K562 (cell line): ENCODE results near the gene ZNF792. TPM values are rescaled to one million over a fixed set of nuclear protein-coding genes. Genes with fewer than 3 reads are reported as not detected.
A peak's percentile ranks its signal among the peaks of the same experiment; 100 is the strongest.

ENCODE experiments used
- CAMTA2 ChIP-seq: fragments of 250-450 bp; sonication (Bioruptor Pico); conservative IDR thresholded peaks from 2 replicates; pipeline ENCODE4 v1.5.1; 2022
- ERF ChIP-seq: fragments of 450-650 bp; formaldehyde crosslinking; IDR thresholded peaks from 2 replicates; pipeline ENCODE4 v1.4.0; 2020; ENCODE audit warnings: mild to moderate bottlenecking, mixed read lengths
- FIP1L1 ChIP-seq: fragments of 200-400 bp; formaldehyde crosslinking; IDR thresholded peaks from 2 replicates; pipeline ENCODE4 v1.6.1; 2018; ENCODE audit warnings: mild to moderate bottlenecking, low read depth, low read length; ENCODE audit not compliant: poor library complexity, severe bottlenecking
- HDGF ChIP-seq: fragments of 450-650 bp; IDR thresholded peaks from 2 replicates; pipeline ENCODE4 v1.6.1; 2016
- HINFP ChIP-seq: fragments of 450-650 bp; conservative IDR thresholded peaks from 2 replicates; pipeline ENCODE4 v1.6.1; 2016; ENCODE audit warnings: missing genetic modification characterization, low read depth, mild to moderate bottlenecking, control low read depth, missing compliant biosample characterization
- HMGN3 ChIP-seq: IDR thresholded peaks from 2 replicates; pipeline ENCODE4 v1.6.1; 2011; ENCODE audit warnings: borderline replicate concordance, low read depth, mild to moderate bottlenecking, mixed read lengths, low read length; ENCODE audit not compliant: insufficient read length; ENCODE audit errors: extremely low read depth
- HNRNPL ChIP-seq: fragments of 200-400 bp; formaldehyde crosslinking; IDR thresholded peaks from 2 replicates; pipeline ENCODE4 v1.6.1; 2017; ENCODE audit warnings: low read depth, mild to moderate bottlenecking, low read length
- KDM5B ChIP-seq: fragments of 200-600 bp; sonication (generic); IDR thresholded peaks from 2 replicates; pipeline ENCODE4 v1.6.1; 2012; ENCODE audit warnings: low read depth, mild to moderate bottlenecking, moderate library complexity, low read length, control low read depth, inconsistent platforms; ENCODE audit not compliant: insufficient replicate concordance
- KLF13 ChIP-seq: fragments of 450-650 bp; IDR thresholded peaks from 2 replicates; pipeline ENCODE4 v1.6.1; 2016; ENCODE audit warnings: missing genetic modification characterization, low read depth, mild to moderate bottlenecking, missing compliant biosample characterization, moderate library complexity, borderline replicate concordance
- NCOA6 ChIP-seq: fragments of 450-650 bp; IDR thresholded peaks from 2 replicates; pipeline ENCODE4 v1.6.1; 2017; ENCODE audit warnings: mild to moderate bottlenecking
- PHTF2 ChIP-seq: fragments of 250-450 bp; sonication (Bioruptor Pico); IDR thresholded peaks from 2 replicates; pipeline ENCODE4 v1.5.0; 2021; ENCODE audit warnings: mild to moderate bottlenecking
- POLR2G ChIP-seq: fragments of 200-400 bp; formaldehyde crosslinking; IDR thresholded peaks from 2 replicates; pipeline ENCODE4 v1.6.1; 2017; ENCODE audit warnings: low read depth, mild to moderate bottlenecking, antibody characterized with exemption, low read length, moderate library complexity
- PRPF4 ChIP-seq: fragments of 200-400 bp; formaldehyde crosslinking; IDR thresholded peaks from one replicate; pipeline ENCODE4 v1.6.1; 2017; ENCODE audit warnings: low read length, low read depth, mild to moderate bottlenecking; ENCODE audit not compliant: insufficient read depth, poor library complexity, severe bottlenecking
- SPI1 ChIP-seq: IDR thresholded peaks from 2 replicates; pipeline ENCODE4 v1.6.1; 2011; ENCODE audit warnings: low read depth, low read length, control low read depth, borderline replicate concordance
- TAF7 ChIP-seq: fragments of 450-650 bp; IDR thresholded peaks from 2 replicates; pipeline ENCODE4 v1.6.1; 2016; ENCODE audit warnings: missing genetic modification characterization, missing compliant biosample characterization
- TCF3 ChIP-seq: sonication (generic); formaldehyde crosslinking; IDR thresholded peaks from 2 replicates; pipeline ENCODE4 v1.4.0; 2020; ENCODE audit warnings: mild to moderate bottlenecking, missing genetic modification reagents
- U2AF1 ChIP-seq: fragments of 200-400 bp; formaldehyde crosslinking; optimal IDR thresholded peaks from 2 replicates; pipeline ENCODE3; 2017; ENCODE audit warnings: mild to moderate bottlenecking, low read depth, low read length, moderate library complexity
- ZFP36 ChIP-seq: fragments of 150-350 bp; IDR thresholded peaks from 2 replicates; pipeline ENCODE4 v1.6.1; 2018; ENCODE audit warnings: low read length, low read depth; ENCODE audit not compliant: partially characterized antibody
- ZMIZ1 ChIP-seq, 2 experiments: fragments of 150-350 bp in 1 of 2; IDR thresholded peaks; 2 replicates each; pipeline ENCODE4 v1.6.1; 2012 to 2016; ENCODE audit warnings: low read depth in 2 of 2, low read length in 2 of 2, mild to moderate bottlenecking in 1 of 2, moderate library complexity in 1 of 2
- ZNF133 ChIP-seq: fragments of 250-450 bp; sonication (Bioruptor Pico); IDR thresholded peaks from 2 replicates; pipeline ENCODE4 v1.4.0; 2020; ENCODE audit warnings: mild to moderate bottlenecking
- ZNF212 ChIP-seq: fragments of 450-650 bp; formaldehyde crosslinking; IDR thresholded peaks from 2 replicates; pipeline ENCODE4 v1.4.0; 2020; ENCODE audit warnings: mild to moderate bottlenecking
- ZNF24 ChIP-seq: fragments of 450-650 bp; IDR thresholded peaks from 2 replicates; pipeline ENCODE4 v1.6.1; 2016
- polyA plus RNA-seq, 8 experiments: library from polyadenylated mRNA; depleted of rRNA in 4 of 8; stranded (reverse) in 5 of 8; unstranded in 3 of 8; fragments of >200 nt; fragmentation: Nextera tagmentation in 2 of 8; fragmentation: Illumina TruSeq in 1 of 8; extraction: Ambion mirVana in 2 of 8; extraction: Trizol in 1 of 8; gene quantifications; 2 replicates each; pipeline versions ENCODE4 v1.2.1 to v1.2.3, GENCODE V29; 2011 to 2014; ENCODE audit warnings: inconsistent platforms in 1 of 8, missing spikeins in 1 of 8
- total RNA-seq, 7 experiments: library from RNA; depleted of rRNA in 6 of 7; stranded (reverse); fragments of >200 nt in 6 of 7; fragmentation: Illumina TruSeq in 2 of 7; extraction: Trizol in 2 of 7; gene quantifications; 2 replicates each; pipeline versions ENCODE4 v1.2.1 to v1.2.3, GENCODE V29; 2011 to 2021; ENCODE audit warnings: low replicate concordance in 1 of 7
- TF ChIP-seq, protein P1 (sequence below): fragments of 250-450 bp; sonication (Bioruptor Pico); IDR thresholded peaks from 2 replicates; pipeline ENCODE4 v1.9.0; 2021; ENCODE audit warnings: mild to moderate bottlenecking, inconsistent platforms

The ZNF792 gene
- total and polyA plus RNA-seq, 9 of the 15 experiments (the other 6 are each of a cell fraction or from before 2014, with no cell fraction given): 3.3 to 16.5 (median 10.4) TPM

DNA sequence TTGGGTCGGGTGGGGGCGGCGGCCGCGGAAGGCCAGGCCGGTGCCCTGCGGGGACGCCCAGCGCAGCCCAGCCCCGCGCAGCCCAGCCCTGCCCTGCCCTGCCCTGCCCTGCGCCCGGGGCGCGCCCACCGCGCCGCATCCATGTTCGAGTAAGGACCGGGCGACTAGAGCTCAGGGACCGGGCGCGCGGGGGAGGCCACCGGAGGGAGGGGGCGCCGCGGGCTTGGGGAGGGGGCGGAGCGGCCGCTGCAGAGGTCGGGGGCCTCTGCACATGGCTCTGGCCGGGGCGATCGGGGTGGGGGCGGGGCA is 36.3 kb upstream of the ZNF792 start (continued):
- TF ChIP-seq ZMIZ1 (IDR thresholded peaks at IDR 0.05; ENCODE audit: low read depth in 2 of 2, low read length in 2 of 2) (no peak), POLR2G (peak; percentile 65), ZNF133 (CRISPR knock-in tag) (no peak), KDM5B (no peak), TAF7 (no peak), HDGF (no peak), TCF3 (CRISPR knock-in tag) (no peak), SPI1 (no peak), HMGN3 (no peak), U2AF1 (no peak), ERF (CRISPR knock-in tag) (no peak), CAMTA2 (CRISPR knock-in tag) (no peak), NCOA6 (no peak), HINFP (tag) (no peak), FIP1L1 (no peak), PRPF4 (no peak), ZNF24 (no peak), ZFP36 (no peak), HNRNPL (no peak), ZNF212 (CRISPR knock-in tag) (no peak), PHTF2 (CRISPR knock-in tag) (no peak), KLF13 (no peak)
- TF ChIP-seq, protein P1, sequence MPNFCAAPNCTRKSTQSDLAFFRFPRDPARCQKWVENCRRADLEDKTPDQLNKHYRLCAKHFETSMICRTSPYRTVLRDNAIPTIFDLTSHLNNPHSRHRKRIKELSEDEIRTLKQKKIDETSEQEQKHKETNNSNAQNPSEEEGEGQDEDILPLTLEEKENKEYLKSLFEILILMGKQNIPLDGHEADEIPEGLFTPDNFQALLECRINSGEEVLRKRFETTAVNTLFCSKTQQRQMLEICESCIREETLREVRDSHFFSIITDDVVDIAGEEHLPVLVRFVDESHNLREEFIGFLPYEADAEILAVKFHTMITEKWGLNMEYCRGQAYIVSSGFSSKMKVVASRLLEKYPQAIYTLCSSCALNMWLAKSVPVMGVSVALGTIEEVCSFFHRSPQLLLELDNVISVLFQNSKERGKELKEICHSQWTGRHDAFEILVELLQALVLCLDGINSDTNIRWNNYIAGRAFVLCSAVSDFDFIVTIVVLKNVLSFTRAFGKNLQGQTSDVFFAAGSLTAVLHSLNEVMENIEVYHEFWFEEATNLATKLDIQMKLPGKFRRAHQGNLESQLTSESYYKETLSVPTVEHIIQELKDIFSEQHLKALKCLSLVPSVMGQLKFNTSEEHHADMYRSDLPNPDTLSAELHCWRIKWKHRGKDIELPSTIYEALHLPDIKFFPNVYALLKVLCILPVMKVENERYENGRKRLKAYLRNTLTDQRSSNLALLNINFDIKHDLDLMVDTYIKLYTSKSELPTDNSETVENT (CRISPR knock-in tag): 0 out of 2 replicates have a peak, but pooled peaks have one; percentile 20
